Keratinocyte (primary cell): ENCODE data around the gene KCNH2. TPM values are rescaled to one million over a fixed set of nuclear protein-coding genes. Genes with fewer than 3 reads are reported as not detected.

Experiments used
- DNase-seq: peaks from one replicate; pipeline ENCODE4 v3.0.0-alpha.2; 2011; ENCODE audit warnings: low read depth, missing footprints, low spot score
- FAIRE-seq: peaks from 2 replicates; lab custom pipeline; 2011; peaks lifted over from hg19 to GRCh38; lab: Jason Lieb, UNC
- H2AFZ ChIP-seq: 2 replicates; pipeline ENCODE4 v1.6.0; 2012; ENCODE audit warnings: low read length, control low read depth, inconsistent platforms; ENCODE audit not compliant: control insufficient read depth
- H3K27ac ChIP-seq: 2 replicates; pipeline ENCODE4 v1.5.1; 2011; ENCODE audit warnings: low read length; ENCODE audit not compliant: control insufficient read depth, insufficient read depth
- H3K27me3 ChIP-seq: 3 replicates; pipeline ENCODE4 v1.6.0; 2011; ENCODE audit warnings: low read length; ENCODE audit not compliant: control insufficient read depth, insufficient read depth; ENCODE audit errors: extremely low read depth
- H3K36me3 ChIP-seq, 2 experiments: 2 replicates in 1 of 2; 3 replicates in 1 of 2; pipeline ENCODE4 v1.5.1; 2011; ENCODE audit warnings: low read length in 2 of 2, mild to moderate bottlenecking in 1 of 2; ENCODE audit not compliant: control insufficient read depth in 2 of 2, insufficient read depth in 2 of 2; ENCODE audit errors: extremely low read depth in 1 of 2
- H3K4me1 ChIP-seq: 3 replicates; pipeline ENCODE4 v1.5.1; 2011; ENCODE audit warnings: low read length; ENCODE audit not compliant: control insufficient read depth, insufficient read depth; ENCODE audit errors: extremely low read depth
- H3K4me2 ChIP-seq: 3 replicates; pipeline ENCODE4 v1.6.0; 2011; ENCODE audit warnings: low read depth, low read length; ENCODE audit not compliant: control insufficient read depth, insufficient read depth; ENCODE audit errors: extremely low read depth
- H3K4me3 ChIP-seq, 3 experiments: fragments of 200-600 bp in 1 of 3; sonication (generic) in 1 of 3; 2 replicates in 2 of 3; 3 replicates in 1 of 3; pipeline ENCODE4 v1.5.1; 2011 to 2016; ENCODE audit warnings: low read length in 3 of 3, mild to moderate bottlenecking in 3 of 3, control low read depth in 2 of 3, inconsistent platforms in 1 of 3, low read depth in 1 of 3, mixed read lengths in 1 of 3, mixed run types in 1 of 3, moderate library complexity in 1 of 3; ENCODE audit not compliant: control insufficient read depth in 2 of 3, insufficient read depth in 2 of 3; ENCODE audit errors: extremely low read depth in 1 of 3
- H3K79me2 ChIP-seq: 2 replicates; pipeline ENCODE4 v1.6.0; 2012; ENCODE audit warnings: low read length; ENCODE audit not compliant: control insufficient read depth, insufficient read depth
- H3K9ac ChIP-seq: 3 replicates; pipeline ENCODE4 v1.6.0; 2011; ENCODE audit warnings: low read length; ENCODE audit not compliant: control insufficient read depth, insufficient read depth; ENCODE audit errors: extremely low read depth
- H3K9me1 ChIP-seq: 3 replicates; pipeline ENCODE4 v1.6.0; 2011; ENCODE audit warnings: low read length; ENCODE audit not compliant: control insufficient read depth, insufficient read depth; ENCODE audit errors: extremely low read depth
- H3K9me3 ChIP-seq: 2 replicates; pipeline ENCODE4 v1.5.1; 2012; ENCODE audit warnings: low read depth, low read length; ENCODE audit not compliant: control insufficient read depth
- H4K20me1 ChIP-seq: 3 replicates; pipeline ENCODE4 v1.6.0; 2011; ENCODE audit warnings: low read length; ENCODE audit not compliant: control insufficient read depth, insufficient read depth; ENCODE audit errors: extremely low read depth
- CTCF ChIP-seq, 3 experiments: IDR thresholded peaks in 1 of 3; conservative IDR thresholded peaks in 1 of 3; optimal IDR thresholded peaks in 1 of 3; 2 replicates in 2 of 3; 3 replicates in 1 of 3; pipeline versions ENCODE3 to v1.5.1; 2011; ENCODE audit warnings: low read length in 3 of 3, mild to moderate bottlenecking in 3 of 3, moderate library complexity in 2 of 3, control low read depth in 1 of 3, inconsistent platforms in 1 of 3; ENCODE audit not compliant: insufficient read depth in 2 of 3; ENCODE audit errors: extremely low read depth in 1 of 3
- EZH2 ChIP-seq: IDR thresholded peaks from one replicate; pipeline ENCODE4 v1.6.1; 2012; ENCODE audit warnings: inconsistent platforms, mild to moderate bottlenecking, low read length, moderate library complexity
- dilution Hi-C: fragments of 300-500 bp; cut with MboI; formaldehyde crosslinking; loops from one replicate; pipeline ENCODE4 v1.7.0; 2020; ENCODE audit warnings: low sequenced_read_pairs; ENCODE audit not compliant: extremely low pct_ligation_motif_present
- polyA plus RNA-seq, 5 experiments: library from polyadenylated mRNA; depleted of rRNA in 3 of 5; stranded (reverse) in 3 of 5; stranded (forward) in 1 of 5; unstranded in 1 of 5; fragments of >200 nt; gene quantifications; 1 replicate in 1 of 5; 2 replicates in 3 of 5; 3 replicates in 1 of 5; pipeline versions ENCODE4 v1.2.1 to v1.2.3, GENCODE V29; 2011 to 2012; ENCODE audit warnings: missing spikeins in 2 of 5, low read depth in 1 of 5, low replicate concordance in 1 of 5

The KCNH2 gene
- polyA plus RNA-seq, 1 donor (not counting 4 experiments of a cell fraction or from before 2014, with no cell fraction given), result 0.03 TPM

- Histone ChIP-seq H3K4me1 (peaks cover 8% of the 10 kb centered on the region), H3K79me2 (no peaks in the 10 kb centered on the region), H3K27ac (no peak overlapping the region), H3K27me3 (peaks cover 11% of the 10 kb centered on the region), H3K9ac (no peak overlapping the region), H3K36me3 (no peaks in the 10 kb centered on the region), H3K4me3 (no peak overlapping the region), H3K9me1 (no peaks in the 10 kb centered on the region), H2AFZ (no peak overlapping the region), H3K4me2 (no peak overlapping the region), H4K20me1 (no peaks in the 10 kb centered on the region), H3K9me3 (no peaks in the 10 kb centered on the region)
- DNase-seq, result no peak
- TF ChIP-seq CTCF (optimal IDR thresholded peaks at IDR 0.05 in 1 of 3, IDR thresholded peaks at IDR 0.05 in 1 of 3, conservative IDR thresholded peaks at IDR 0.05 in 1 of 3; ENCODE audit: extremely low read depth in 1 of 3, insufficient read depth in 2 of 3, low read length in 3 of 3), result no peak
- TF ChIP-seq EZH2, result no peak
- dilution Hi-C loops, result no loop called here
- peak; percentile 17 for FAIRE-seq
Measured at GRCh38 chr7:150902078-150903033, 75.8 kb downstream of the KCNH2 start.

- TF ChIP-seq EZH2 (no peak), CTCF (optimal IDR thresholded peaks at IDR 0.05 in 1 of 3, IDR thresholded peaks at IDR 0.05 in 1 of 3, conservative IDR thresholded peaks at IDR 0.05 in 1 of 3; ENCODE audit: extremely low read depth in 1 of 3, insufficient read depth in 2 of 3, low read length in 3 of 3) (no peak)
- Histone ChIP-seq H4K20me1 (no peaks in the 10 kb centered on the region), H3K27ac (no peak overlapping the region), H3K4me1 (peaks cover 8% of the 10 kb centered on the region), H3K4me3 (no peak overlapping the region), H3K9me3 (no peaks in the 10 kb centered on the region), H3K9ac (no peak overlapping the region), H3K79me2 (no peaks in the 10 kb centered on the region), H3K36me3 (no peaks in the 10 kb centered on the region), H3K4me2 (no peak overlapping the region), H2AFZ (no peak overlapping the region), H3K9me1 (no peaks in the 10 kb centered on the region), H3K27me3 (peaks cover 20% of the 10 kb centered on the region)
- no peak for DNase-seq
- dilution Hi-C loops, result no loop called here
- no peak for FAIRE-seq
Measured at GRCh38 chr7:150901160-150902035, 76.7 kb downstream of the KCNH2 start.
